ENCODE results near the gene FOXP4. TPM values are rescaled to one million over a fixed set of nuclear protein-coding genes. Genes with fewer than 3 reads are reported as not detected.

The FOXP4 gene
- total RNA-seq, 1 donor from 2014 or later = 137 TPM

DNA sequence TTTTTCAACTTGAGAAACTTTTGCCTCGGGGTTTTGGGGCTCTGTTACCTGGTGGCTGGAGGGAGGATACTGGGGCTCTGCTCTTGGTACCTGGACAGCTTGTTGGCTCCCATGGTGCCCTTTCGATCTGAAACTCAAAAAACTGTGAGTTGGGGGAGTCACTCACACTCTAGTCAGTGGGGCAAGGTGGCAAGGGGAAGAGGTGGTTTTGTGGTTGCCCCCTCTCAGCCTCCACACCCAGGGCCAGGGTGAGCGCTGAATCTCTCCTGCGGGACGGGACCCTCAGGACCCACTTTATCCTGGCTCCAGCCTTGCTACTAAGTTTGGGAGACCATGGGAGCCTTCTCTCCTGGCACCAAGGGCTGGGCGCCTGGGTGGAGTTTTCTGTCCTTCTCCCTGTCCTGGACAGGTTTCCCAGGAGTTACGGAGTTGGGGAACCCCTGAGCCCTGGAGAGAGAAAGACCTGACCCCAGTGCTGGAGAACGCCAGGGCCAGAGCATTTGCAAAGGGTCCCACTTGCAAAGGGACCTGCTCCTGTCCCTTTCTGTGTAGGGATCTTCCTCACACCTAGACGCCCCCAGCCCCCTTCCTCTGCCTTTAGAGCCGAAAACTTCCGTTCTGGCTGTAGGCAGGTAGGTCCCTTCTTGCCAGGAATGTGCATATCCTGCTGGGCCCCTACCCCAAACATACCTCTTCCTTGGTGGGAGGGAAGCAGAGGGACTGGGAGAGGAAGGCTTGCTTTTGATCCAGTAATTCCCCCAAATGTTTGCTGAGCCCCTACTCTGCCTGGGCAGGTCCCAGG, 2.9 kb downstream of the FOXP4 start:
- Mint-ChIP-seq H3K9me3 (ENCODE audit: low read depth) (no peaks in the 10 kb centered on the region), H3K27me3 (no peaks in the 10 kb centered on the region), H3K4me1 (ENCODE audit: low read depth) (peaks cover 51% of the 10 kb centered on the region), H3K36me3 (ENCODE audit: insufficient read depth) (peaks cover 9% of the 10 kb centered on the region), H3K27ac (peak overlapping the region; percentile 59), H3K4me3 (ENCODE audit: low read depth) (peak overlapping the region; percentile 95)
- no peak for DNase-seq (ENCODE audit: low spot score, unreplicated experiment)
- TF ChIP-seq, protein P1, sequence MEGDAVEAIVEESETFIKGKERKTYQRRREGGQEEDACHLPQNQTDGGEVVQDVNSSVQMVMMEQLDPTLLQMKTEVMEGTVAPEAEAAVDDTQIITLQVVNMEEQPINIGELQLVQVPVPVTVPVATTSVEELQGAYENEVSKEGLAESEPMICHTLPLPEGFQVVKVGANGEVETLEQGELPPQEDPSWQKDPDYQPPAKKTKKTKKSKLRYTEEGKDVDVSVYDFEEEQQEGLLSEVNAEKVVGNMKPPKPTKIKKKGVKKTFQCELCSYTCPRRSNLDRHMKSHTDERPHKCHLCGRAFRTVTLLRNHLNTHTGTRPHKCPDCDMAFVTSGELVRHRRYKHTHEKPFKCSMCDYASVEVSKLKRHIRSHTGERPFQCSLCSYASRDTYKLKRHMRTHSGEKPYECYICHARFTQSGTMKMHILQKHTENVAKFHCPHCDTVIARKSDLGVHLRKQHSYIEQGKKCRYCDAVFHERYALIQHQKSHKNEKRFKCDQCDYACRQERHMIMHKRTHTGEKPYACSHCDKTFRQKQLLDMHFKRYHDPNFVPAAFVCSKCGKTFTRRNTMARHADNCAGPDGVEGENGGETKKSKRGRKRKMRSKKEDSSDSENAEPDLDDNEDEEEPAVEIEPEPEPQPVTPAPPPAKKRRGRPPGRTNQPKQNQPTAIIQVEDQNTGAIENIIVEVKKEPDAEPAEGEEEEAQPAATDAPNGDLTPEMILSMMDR (IDR thresholded peaks at IDR 0.05; ENCODE audit: unreplicated experiment) = no peak

DNA sequence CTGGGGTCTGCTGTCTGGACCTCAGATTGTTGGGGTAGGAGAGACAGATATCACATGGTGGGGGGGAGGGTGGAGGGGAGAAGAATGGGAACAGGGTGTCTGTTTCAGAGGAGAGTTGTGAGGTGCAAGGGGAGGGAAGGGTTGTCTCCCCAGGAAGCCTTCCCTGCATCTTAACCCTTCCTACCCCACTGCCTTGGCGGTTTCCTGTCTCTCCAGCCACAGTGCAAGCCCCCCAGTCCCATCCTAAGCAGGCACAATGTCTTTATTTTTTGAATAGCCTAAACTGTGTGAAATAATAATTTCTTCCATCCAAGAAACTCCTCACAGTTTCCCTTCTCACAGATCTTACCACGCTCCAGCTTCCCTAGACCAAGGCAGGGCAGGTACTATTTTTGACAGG, 3.5 kb downstream of the FOXP4 start:
- Mint-ChIP-seq H3K27me3 (no peaks in the 10 kb centered on the region), H3K9me3 (ENCODE audit: low read depth) (no peaks in the 10 kb centered on the region), H3K4me1 (ENCODE audit: low read depth) (peaks cover 51% of the 10 kb centered on the region), H3K36me3 (ENCODE audit: insufficient read depth) (peaks cover 9% of the 10 kb centered on the region), H3K27ac (no peak overlapping the region), H3K4me3 (ENCODE audit: low read depth) (peak overlapping the region; percentile 95)
- TF ChIP-seq, protein P1 (IDR thresholded peaks at IDR 0.05; ENCODE audit: unreplicated experiment) = no peak
- no peak for DNase-seq (ENCODE audit: low spot score, unreplicated experiment)

DNA sequence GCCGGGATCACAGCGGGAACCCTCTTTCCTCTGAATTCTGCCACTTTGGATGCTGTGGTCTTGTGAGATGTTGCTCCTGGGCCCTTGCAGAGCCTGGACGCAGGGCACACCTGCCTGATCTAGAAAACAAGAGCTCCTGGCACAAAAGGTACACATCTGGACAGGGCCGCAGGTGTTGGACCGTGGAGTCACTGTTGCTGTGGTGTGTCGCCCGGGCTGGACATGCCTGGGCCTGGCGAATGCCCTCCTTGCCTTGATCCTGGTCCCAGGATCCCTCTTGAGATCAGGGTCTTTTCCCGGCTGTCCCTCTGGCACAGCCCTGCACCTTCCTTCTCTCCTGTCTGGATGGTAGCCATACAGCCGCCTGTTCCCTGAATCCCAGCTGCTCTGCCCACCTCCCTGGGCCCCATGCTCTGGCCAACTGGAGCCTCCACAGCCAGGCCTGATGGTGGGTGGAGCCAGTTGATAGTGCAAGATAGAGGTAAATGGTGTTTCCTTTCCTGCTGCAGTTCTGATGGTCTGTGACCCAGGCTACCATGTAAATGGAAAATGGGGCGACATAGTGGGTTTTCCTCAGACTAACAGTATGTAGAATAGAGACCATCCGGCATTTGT, 5.0 kb downstream of the FOXP4 start:
- peaks cover 44% of the 10 kb centered on the region for H3K4me1 Mint-ChIP-seq (ENCODE audit: low read depth)
- no peak for DNase-seq (ENCODE audit: low spot score, unreplicated experiment)
- no peaks in the 10 kb centered on the region for H3K9me3 Mint-ChIP-seq (ENCODE audit: low read depth)
- peak overlapping the region; percentile 11 for H3K27ac Mint-ChIP-seq
- peaks cover 11% of the 10 kb centered on the region for H3K36me3 Mint-ChIP-seq (ENCODE audit: insufficient read depth)
- no peak overlapping the region for H3K4me3 Mint-ChIP-seq (ENCODE audit: low read depth)
- TF ChIP-seq, protein P1 (IDR thresholded peaks at IDR 0.05; ENCODE audit: unreplicated experiment) = no peak
- H3K27me3 Mint-ChIP-seq = no peaks in the 10 kb centered on the region

DNA sequence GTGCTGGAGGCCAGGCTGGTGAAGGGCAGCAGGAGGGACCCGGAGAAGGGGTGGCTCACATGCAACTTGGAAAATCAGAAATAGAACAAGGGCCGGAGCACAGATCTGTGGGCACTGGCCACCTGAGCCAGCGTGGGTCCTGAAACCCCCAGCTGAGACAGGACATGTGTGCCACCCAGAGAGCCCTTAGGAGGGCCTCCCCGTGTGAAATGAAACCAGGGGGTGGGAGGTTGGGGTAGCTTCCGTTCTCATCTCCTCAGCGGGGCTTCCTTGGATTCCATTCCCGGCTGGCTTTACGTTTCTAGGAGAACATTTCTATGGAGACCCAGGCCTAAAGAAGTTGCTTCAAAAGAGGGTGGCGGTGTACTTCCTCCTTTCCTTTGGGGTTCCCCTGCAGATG, 5.7 kb downstream of the FOXP4 start:
- no peak overlapping the region for H3K4me3 Mint-ChIP-seq (ENCODE audit: low read depth)
- no peaks in the 10 kb centered on the region for H3K9me3 Mint-ChIP-seq (ENCODE audit: low read depth)
- peaks cover 11% of the 10 kb centered on the region for H3K36me3 Mint-ChIP-seq (ENCODE audit: insufficient read depth)
- TF ChIP-seq, protein P1 (IDR thresholded peaks at IDR 0.05; ENCODE audit: unreplicated experiment) = no peak
- DNase-seq (ENCODE audit: low spot score, unreplicated experiment) = no peak
- H3K4me1 Mint-ChIP-seq (ENCODE audit: low read depth) = peaks cover 45% of the 10 kb centered on the region
- no peaks in the 10 kb centered on the region for H3K27me3 Mint-ChIP-seq
- peak overlapping the region; percentile 36 for H3K27ac Mint-ChIP-seq

DNA sequence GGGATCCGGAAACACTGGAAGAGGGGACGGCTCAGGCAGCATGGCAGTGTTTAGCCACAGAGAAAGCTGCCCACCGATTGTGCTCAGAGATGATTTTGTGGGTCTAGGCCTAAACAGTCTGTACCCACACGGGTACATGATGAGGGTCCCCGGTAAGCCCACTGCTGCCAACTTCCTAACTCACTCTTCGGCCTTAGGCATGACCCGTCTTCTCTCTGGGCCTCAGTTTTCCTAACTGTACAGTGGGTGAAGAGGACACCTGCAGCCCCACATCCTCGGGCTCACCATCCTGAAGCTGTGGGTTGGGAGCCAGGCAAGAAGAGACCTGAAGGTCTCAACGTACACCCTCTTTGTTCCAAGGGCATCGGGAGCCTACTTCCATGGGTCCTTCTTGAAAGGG, 6.5 kb downstream of the FOXP4 start:
- DNase-seq (ENCODE audit: low spot score, unreplicated experiment) = no peak
- peaks cover 52% of the 10 kb centered on the region for H3K4me1 Mint-ChIP-seq (ENCODE audit: low read depth)
- H3K9me3 Mint-ChIP-seq (ENCODE audit: low read depth) = no peaks in the 10 kb centered on the region
- H3K27ac Mint-ChIP-seq = peak overlapping the region; percentile 36
- H3K36me3 Mint-ChIP-seq (ENCODE audit: insufficient read depth) = peaks cover 11% of the 10 kb centered on the region
- H3K27me3 Mint-ChIP-seq = no peaks in the 10 kb centered on the region
- TF ChIP-seq, protein P1 (IDR thresholded peaks at IDR 0.05; ENCODE audit: unreplicated experiment) = no peak
- no peak overlapping the region for H3K4me3 Mint-ChIP-seq (ENCODE audit: low read depth)
